ENCODE data around the gene MRPL33. TPM values are rescaled to one million over a fixed set of nuclear protein-coding genes. Genes with fewer than 3 reads are reported as not detected.
A peak's percentile ranks its signal among the peaks of the same experiment; 100 is the strongest.

MRPL33 gene
- total RNA-seq, 1 donor: 119 TPM

DNA sequence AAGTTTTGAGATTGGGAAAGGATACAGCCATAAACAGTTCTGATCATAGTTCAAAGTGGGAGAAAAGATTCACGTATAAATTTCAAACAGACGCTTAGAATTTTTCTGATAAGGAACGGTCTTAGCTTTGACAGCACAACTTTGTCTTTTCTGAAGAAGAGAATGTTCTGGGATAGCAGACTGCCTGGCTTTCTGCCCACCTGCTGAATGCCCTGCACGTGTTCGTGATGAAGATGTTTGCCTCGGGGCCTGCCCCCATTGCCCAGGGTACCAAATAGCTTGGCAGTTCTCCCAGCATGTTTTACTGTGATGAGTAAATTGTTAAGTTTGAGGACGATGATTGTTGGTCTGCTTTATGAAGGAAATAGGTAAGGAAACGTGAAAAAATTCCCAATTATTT lies 4.6 kb downstream of the MRPL33 start:
- no peak overlapping the region for H3K4me3 ChIP-seq (ENCODE audit: low read depth, low read length)
- peak; percentile 42 for DNase-seq (ENCODE audit: low read depth)

GRCh38 chr2:27776696-27777095 lies 5.2 kb downstream of the MRPL33 start:
- no peak overlapping the region for H3K4me3 ChIP-seq (ENCODE audit: low read depth, low read length)
- TF ChIP-seq CTCF (IDR thresholded peaks at IDR 0.05; ENCODE audit: insufficient read depth, low read depth, low read length): no peak
- peak; percentile 63 for DNase-seq (ENCODE audit: low read depth)

More for the DNA sequence above, 4.6 kb downstream of the MRPL33 start:
- no peak for TF ChIP-seq CTCF (IDR thresholded peaks at IDR 0.05; ENCODE audit: insufficient read depth, low read depth, low read length)

DNA sequence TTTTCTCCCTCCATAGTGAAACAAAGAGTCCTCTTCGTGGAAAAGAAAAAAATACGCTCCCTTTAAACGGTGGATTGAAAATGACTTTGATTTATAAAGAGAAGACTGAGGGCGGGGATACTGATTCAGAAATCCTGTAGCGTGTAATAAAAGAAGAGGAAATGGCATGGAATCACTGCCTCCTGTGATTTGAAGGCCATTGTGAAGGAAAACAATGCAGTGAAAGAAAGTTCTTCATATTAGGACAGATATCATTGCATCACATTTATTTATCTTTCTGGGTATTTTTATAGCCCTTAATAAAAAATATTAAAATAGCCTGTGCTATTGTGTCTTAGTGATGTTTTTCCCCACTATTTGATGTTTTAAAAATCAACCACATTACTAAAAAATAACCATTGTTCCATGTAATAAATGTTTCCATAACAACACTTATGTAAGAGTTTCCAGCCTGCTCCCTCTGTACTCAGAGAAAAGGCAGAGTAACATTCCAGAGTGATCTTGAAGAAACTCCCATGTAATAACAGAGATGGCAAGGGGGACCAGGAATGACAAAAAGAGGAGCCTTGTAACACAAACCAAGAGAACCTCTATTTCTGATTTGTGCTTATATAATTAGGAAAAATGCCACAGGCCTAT lies 8.0 kb downstream of the MRPL33 start:
- H3K4me3 ChIP-seq (ENCODE audit: low read depth, low read length): no peak overlapping the region
- no peak for TF ChIP-seq CTCF (IDR thresholded peaks at IDR 0.05; ENCODE audit: insufficient read depth, low read depth, low read length)
- peak; percentile 49 for DNase-seq (ENCODE audit: low read depth)

GRCh38 chr2:27781496-27781895 lies 10.0 kb downstream of the MRPL33 start:
- no peak for TF ChIP-seq CTCF (IDR thresholded peaks at IDR 0.05; ENCODE audit: insufficient read depth, low read depth, low read length)

DNA sequence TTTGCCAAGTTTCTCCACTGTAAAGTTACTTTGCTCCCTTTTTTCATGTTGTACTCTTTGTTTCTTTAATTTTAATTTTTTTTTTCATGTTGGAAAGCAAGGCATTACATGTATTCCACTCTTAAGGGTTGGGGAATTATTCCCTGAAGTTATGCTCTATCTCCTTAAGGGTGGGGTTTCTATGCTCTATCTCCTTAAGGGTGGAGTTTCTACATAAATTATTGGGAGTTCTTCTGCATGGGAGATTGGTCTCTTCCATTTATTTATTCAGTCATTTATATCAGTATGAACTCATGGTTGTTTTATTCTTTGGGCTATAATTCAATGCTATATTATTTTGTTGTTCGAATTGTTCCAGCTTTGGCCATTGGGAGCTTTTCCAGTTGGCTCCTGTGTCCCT lies 11.2 kb downstream of the MRPL33 start:
- no peak for DNase-seq (ENCODE audit: low read depth)
- TF ChIP-seq CTCF (IDR thresholded peaks at IDR 0.05; ENCODE audit: insufficient read depth, low read depth, low read length): no peak
- H3K4me3 ChIP-seq (ENCODE audit: low read depth, low read length): no peak overlapping the region

More at GRCh38 chr2:27781496-27781895, 10.0 kb downstream of the MRPL33 start:
- no peak for DNase-seq (ENCODE audit: low read depth)
- no peak overlapping the region for H3K4me3 ChIP-seq (ENCODE audit: low read depth, low read length)

GRCh38 chr2:27790796-27791195 lies 19.3 kb downstream of the MRPL33 start:
- no peak overlapping the region for H3K4me3 ChIP-seq (ENCODE audit: low read depth, low read length)
- TF ChIP-seq CTCF (IDR thresholded peaks at IDR 0.05; ENCODE audit: insufficient read depth, low read depth, low read length): no peak
- DNase-seq (ENCODE audit: low read depth): peak; percentile 73

- H3K4me3 ChIP-seq (ENCODE audit: low read depth, low read length): no peak overlapping the region
- peak; percentile 51 for DNase-seq (ENCODE audit: low read depth)
- TF ChIP-seq CTCF (IDR thresholded peaks at IDR 0.05; ENCODE audit: insufficient read depth, low read depth, low read length): no peak
These were observed 21.2 kb downstream of the MRPL33 start for GRCh38 chr2:27792759-27793158.

Measured in fibroblast of villous mesenchyme (primary cell).